IMR-90 (cell line): ENCODE measurements around the gene PRKN. TPM values are rescaled to one million over a fixed set of nuclear protein-coding genes. Genes with fewer than 3 reads are reported as not detected.

Source experiments
- ATAC-seq: fragments of 200-7000 bp; cut with Tn5 transposase; 2 replicates; pipeline ENCODE4 v1.9.1; 2020; ENCODE audit warnings: low read depth, mild to moderate bottlenecking, moderate library complexity
- BruUV-seq: library from RNA; stranded (reverse); fragments of 400-500 nt; replicated peaks from 2 replicates; lab custom pipeline; 2021; lab: Mats Ljungman, UMichigan
- CTCF ChIA-PET: fragments of 300-600 bp; formaldehyde crosslinking; extraction: SDS; loops from one replicate; lab custom pipeline; 2021; ENCODE audit warnings: antibody characterized with exemption; lab: Yijun Ruan, JAX
- POLR2A ChIA-PET: fragments of 300-600 bp; sonication (Branson Sonifier 250); formaldehyde crosslinking; loops from one replicate; lab custom pipeline; 2022; ENCODE audit warnings: antibody characterized with exemption; ENCODE audit not compliant: unreplicated experiment; lab: Charles Lee
- DNase-seq: peaks from one replicate; pipeline ENCODE4 v3.0.0; 2013
- H2AFZ ChIP-seq: replicated peaks from 2 replicates; pipeline ENCODE3; 2013; ENCODE audit warnings: low read length, mild to moderate bottlenecking; ENCODE audit not compliant: poor library complexity
- H2AK5ac ChIP-seq: 2 replicates; pipeline ENCODE4 v1.6.1; 2013; ENCODE audit warnings: low read depth, low read length, inconsistent platforms
- H2AK9ac ChIP-seq: replicated peaks from 2 replicates; pipeline ENCODE3; 2013; ENCODE audit warnings: mild to moderate bottlenecking, low read depth, low read length, moderate library complexity; ENCODE audit not compliant: poor library complexity
- H2BK120ac ChIP-seq: 2 replicates; pipeline ENCODE4 v1.6.1; 2013; ENCODE audit warnings: low read depth, low read length, inconsistent platforms
- H2BK15ac ChIP-seq: 3 replicates; pipeline ENCODE4 v1.6.1; 2013; ENCODE audit warnings: low read depth, low read length, inconsistent platforms
- H2BK20ac ChIP-seq: 2 replicates; pipeline ENCODE4 v1.6.1; 2013; ENCODE audit warnings: low read depth, mild to moderate bottlenecking, inconsistent platforms, low read length, moderate library complexity
- H2BK5ac ChIP-seq: 2 replicates; pipeline ENCODE4 v1.6.1; 2013; ENCODE audit warnings: mild to moderate bottlenecking, low read depth, low read length, inconsistent platforms; ENCODE audit not compliant: poor library complexity, severe bottlenecking
- H3K14ac ChIP-seq: replicated peaks from 2 replicates; pipeline ENCODE4 v1.6.1; 2013; ENCODE audit warnings: low read depth, low read length, inconsistent platforms
- H3K18ac ChIP-seq: 2 replicates; pipeline ENCODE4 v1.6.1; 2013; ENCODE audit warnings: low read depth, low read length, control low read depth
- H3K23ac ChIP-seq: 2 replicates; pipeline ENCODE4 v1.6.1; 2013; ENCODE audit warnings: low read depth, low read length, inconsistent platforms
- H3K27ac ChIP-seq: 2 replicates; pipeline ENCODE4 v1.5.1; 2013; ENCODE audit warnings: mild to moderate bottlenecking, control low read depth, low read length; ENCODE audit not compliant: insufficient read depth
- H3K27me3 ChIP-seq: 2 replicates; pipeline ENCODE4 v1.6.1; 2013; ENCODE audit warnings: low read length; ENCODE audit not compliant: control insufficient read depth, insufficient read depth
- H3K36me3 ChIP-seq: 2 replicates; pipeline ENCODE4 v1.6.1; 2013; ENCODE audit warnings: low read length, mixed read lengths; ENCODE audit not compliant: control insufficient read depth, insufficient read depth
- H3K4ac ChIP-seq: 2 replicates; pipeline ENCODE4 v1.6.1; 2013; ENCODE audit warnings: low read depth, low read length, inconsistent platforms
- H3K4me1 ChIP-seq: 2 replicates; pipeline ENCODE4 v1.6.1; 2013; ENCODE audit warnings: low read length, mixed read lengths; ENCODE audit not compliant: control insufficient read depth, insufficient read depth
- H3K4me2 ChIP-seq: 2 replicates; pipeline ENCODE4 v1.6.1; 2013; ENCODE audit warnings: low read depth, mild to moderate bottlenecking, control low read depth, low read length, moderate library complexity
- H3K4me3 ChIP-seq: 2 replicates; pipeline ENCODE4 v1.5.1; 2013; ENCODE audit warnings: low read depth, mild to moderate bottlenecking, control low read depth, low read length, moderate library complexity; ENCODE audit not compliant: insufficient read depth
- H3K56ac ChIP-seq: 2 replicates; pipeline ENCODE4 v1.6.1; 2013; ENCODE audit warnings: low read length, inconsistent platforms; ENCODE audit not compliant: insufficient read depth; ENCODE audit errors: extremely low read depth
- H3K79me1 ChIP-seq, 2 experiments: 2 replicates each; pipeline ENCODE4 v1.6.1; 2013; ENCODE audit warnings: low read length in 2 of 2, inconsistent platforms in 1 of 2, low read depth in 1 of 2
- H3K9ac ChIP-seq: 2 replicates; pipeline ENCODE4 v1.6.1; 2013; ENCODE audit warnings: low read depth, low read length, control low read depth
- H3K9me1 ChIP-seq: 2 replicates; pipeline ENCODE4 v1.6.1; 2013; ENCODE audit warnings: low read length, inconsistent platforms; ENCODE audit not compliant: insufficient read depth
- H3K9me3 ChIP-seq: 2 replicates; pipeline ENCODE4 v1.6.1; 2013; ENCODE audit warnings: low read length; ENCODE audit not compliant: control insufficient read depth, insufficient read depth
- H4K20me1 ChIP-seq: 2 replicates; pipeline ENCODE4 v1.6.1; 2013; ENCODE audit warnings: low read length, inconsistent platforms; ENCODE audit not compliant: insufficient read depth
- H4K5ac ChIP-seq: 2 replicates; pipeline ENCODE4 v1.6.1; 2013; ENCODE audit warnings: mild to moderate bottlenecking, low read depth, low read length, control low read depth
- H4K8ac ChIP-seq, 2 experiments: 2 replicates each; pipeline ENCODE4 v1.6.1; 2013; ENCODE audit warnings: low read depth in 2 of 2, low read length in 2 of 2, control low read depth in 1 of 2, inconsistent platforms in 1 of 2
- H4K91ac ChIP-seq: 2 replicates; pipeline ENCODE4 v1.6.1; 2013; ENCODE audit warnings: low read depth, low read length, inconsistent platforms; ENCODE audit not compliant: insufficient read depth
- BHLHE40 ChIP-seq: fragments of 150-350 bp; IDR thresholded peaks from 2 replicates; pipeline ENCODE4 v1.6.1; 2016; ENCODE audit warnings: mild to moderate bottlenecking, low read depth, low read length
- FOS ChIP-seq: fragments of 150-350 bp; IDR thresholded peaks from 2 replicates; pipeline ENCODE4 v1.6.1; 2016; ENCODE audit warnings: low read depth, low read length
- NFE2L2 ChIP-seq: fragments of 150-350 bp; IDR thresholded peaks from 2 replicates; pipeline ENCODE4 v1.6.1; 2016; ENCODE audit warnings: low read depth, mild to moderate bottlenecking, low read length
- POLR2A ChIP-seq: IDR thresholded peaks from 2 replicates; pipeline ENCODE4 v1.6.1; 2012; ENCODE audit warnings: mild to moderate bottlenecking, low read depth, low read length
- RAD21 ChIP-seq: IDR thresholded peaks from 2 replicates; pipeline ENCODE4 v1.6.1; 2012; ENCODE audit warnings: low read length, improper control_type of control experiment
- RCOR1 ChIP-seq: IDR thresholded peaks from 2 replicates; pipeline ENCODE4 v1.6.1; 2012; ENCODE audit warnings: mild to moderate bottlenecking, low read length, improper control_type of control experiment; ENCODE audit not compliant: insufficient replicate concordance
- RFX5 ChIP-seq: IDR thresholded peaks from 2 replicates; pipeline ENCODE4 v1.8.0; 2012; ENCODE audit warnings: low read depth, mild to moderate bottlenecking, low read length, moderate library complexity
- SMC3 ChIP-seq: fragments of 150-350 bp; IDR thresholded peaks from 2 replicates; pipeline ENCODE4 v1.6.1; 2016; ENCODE audit warnings: low read depth, mild to moderate bottlenecking, antibody characterized with exemption, low read length, moderate library complexity
- WGBS, 2 experiments: methylation state at CpG; one replicate each; pipeline versions ENCODE4 v1.1.5 to v1.1.7; 2013; ENCODE audit warnings: missing lambda C conversion rate in 2 of 2; ENCODE audit not compliant: insufficient read length in 1 of 2; ENCODE audit errors: extremely low coverage in 2 of 2; 5-methylcytosine and 5-hydroxymethylcytosine counted together
- dilution Hi-C: fragments of 300-500 bp; cut with HindIII; formaldehyde crosslinking; loops from one replicate; pipeline ENCODE4 v1.14.3; 2018; ENCODE audit warnings: low sequenced_read_pairs; ENCODE audit not compliant: unreplicated experiment
- in situ Hi-C: fragments of 300-500 bp; cut with MboI; formaldehyde crosslinking; loops from 3 replicates; pipeline ENCODE4 v1.14.3; 2019; ENCODE audit warnings: low sequenced_read_pairs, inconsistent platforms, mixed read lengths
- intact Hi-C: fragments of 100-400 bp; cut with micrococcal nuclease; formaldehyde crosslinking; loops from 2 replicates; pipeline ENCODE4 v1.10.0; 2022
- polyA plus RNA-seq, 3 experiments: library from polyadenylated mRNA; depleted of rRNA; stranded (reverse); fragments of >200 nt; gene quantifications; 2 replicates each; pipeline ENCODE4 v1.2.3, GENCODE V29; 2012; ENCODE audit warnings: low replicate concordance in 1 of 3
- total RNA-seq: library from RNA; depleted of rRNA; stranded (reverse); fragments of >200 nt; gene quantifications from 2 replicates; pipeline ENCODE4 v1.2.3, GENCODE V29; 2012
- TF ChIP-seq, protein P1 (sequence below): fragments of 150-350 bp; IDR thresholded peaks from 2 replicates; pipeline ENCODE4 v1.6.1; 2016; ENCODE audit warnings: low read depth, mild to moderate bottlenecking, low read length, moderate library complexity, borderline replicate concordance
- TF ChIP-seq, protein P2 (sequence below): conservative IDR thresholded peaks from 2 replicates; pipeline ENCODE4 v1.5.1; 2012; ENCODE audit warnings: mild to moderate bottlenecking, low read depth, low read length, improper control_type of control experiment
- TF ChIP-seq, protein P3 (sequence below): fragments of 150-350 bp; IDR thresholded peaks from 2 replicates; pipeline ENCODE4 v1.6.1; 2017; ENCODE audit warnings: mild to moderate bottlenecking, antibody characterized with exemption, low read length, low read depth

Gene PRKN
- total and polyA plus RNA-seq, 2 of the 4 experiments (the other 2 are of a cell fraction) = 0.15 to 0.18 TPM

DNA sequence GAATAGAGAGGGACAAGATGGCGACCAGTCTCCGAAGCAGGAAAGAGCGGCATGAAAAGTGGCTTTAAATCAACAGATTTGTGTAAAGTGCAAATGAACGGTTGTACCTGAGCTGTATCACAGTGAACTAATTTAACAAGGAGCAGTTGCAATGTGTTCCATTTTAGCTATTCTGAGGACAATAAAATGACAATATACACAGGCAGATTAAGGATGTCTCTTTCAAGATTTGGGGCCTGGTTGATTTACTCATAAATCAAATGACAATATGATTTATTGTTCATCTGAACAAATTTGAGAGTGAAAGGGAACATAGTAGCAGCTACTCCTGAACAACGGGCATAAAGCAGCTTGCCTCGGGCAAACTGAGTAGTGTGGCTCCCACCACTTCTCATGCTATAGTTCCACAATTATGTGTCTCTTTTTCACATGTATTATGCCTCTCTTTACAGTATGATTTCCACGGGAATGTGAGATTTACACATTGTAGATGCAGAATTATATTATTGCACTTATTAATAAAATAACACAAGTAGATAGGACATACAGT, 1249.6 kb downstream of the PRKN start:
- ChIA-PET CTCF (no interaction called here), POLR2A (no interaction called here)
- no TSS peak for BruUV-seq
- H3K9ac ChIP-seq = no peak overlapping the region
- in situ Hi-C loops = no loop called here
- no peak overlapping the region for H2AK5ac ChIP-seq
- ATAC-seq = no peak
- H3K9me1 ChIP-seq = no peaks in the 10 kb centered on the region
- WGBS, 2 experiments = 80% methylated on average over 1 of the region's 7 CpGs; no CpG with 5 or more reads in 1 of the 2 experiments
- no peaks in the 10 kb centered on the region for H4K20me1 ChIP-seq
- H3K9me3 ChIP-seq = peaks cover 7% of the 10 kb centered on the region
- no peak overlapping the region for H4K91ac ChIP-seq
- no peak overlapping the region for H2AK9ac ChIP-seq
- no peaks in the 10 kb centered on the region for H3K4me1 ChIP-seq
- H2BK5ac ChIP-seq = no peak overlapping the region
- H3K36me3 ChIP-seq = no peaks in the 10 kb centered on the region
- no peak overlapping the region for H4K8ac ChIP-seq
- no peak overlapping the region for H3K4ac ChIP-seq
- H2BK120ac ChIP-seq = no peak overlapping the region
- no peak overlapping the region for H3K14ac ChIP-seq
- no peak overlapping the region for H2BK20ac ChIP-seq
- H3K27ac ChIP-seq = no peak overlapping the region
- no peak overlapping the region for H3K56ac ChIP-seq
- no peak for TF ChIP-seq BHLHE40
- TF ChIP-seq SMC3 = no peak
- TF ChIP-seq POLR2A = no peak
- TF ChIP-seq, protein P1, sequence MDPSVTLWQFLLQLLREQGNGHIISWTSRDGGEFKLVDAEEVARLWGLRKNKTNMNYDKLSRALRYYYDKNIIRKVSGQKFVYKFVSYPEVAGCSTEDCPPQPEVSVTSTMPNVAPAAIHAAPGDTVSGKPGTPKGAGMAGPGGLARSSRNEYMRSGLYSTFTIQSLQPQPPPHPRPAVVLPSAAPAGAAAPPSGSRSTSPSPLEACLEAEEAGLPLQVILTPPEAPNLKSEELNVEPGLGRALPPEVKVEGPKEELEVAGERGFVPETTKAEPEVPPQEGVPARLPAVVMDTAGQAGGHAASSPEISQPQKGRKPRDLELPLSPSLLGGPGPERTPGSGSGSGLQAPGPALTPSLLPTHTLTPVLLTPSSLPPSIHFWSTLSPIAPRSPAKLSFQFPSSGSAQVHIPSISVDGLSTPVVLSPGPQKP = no peak
- TF ChIP-seq RCOR1 = no peak
- no peak for TF ChIP-seq NFE2L2
- no peak for TF ChIP-seq RFX5
- TF ChIP-seq, protein P2, sequence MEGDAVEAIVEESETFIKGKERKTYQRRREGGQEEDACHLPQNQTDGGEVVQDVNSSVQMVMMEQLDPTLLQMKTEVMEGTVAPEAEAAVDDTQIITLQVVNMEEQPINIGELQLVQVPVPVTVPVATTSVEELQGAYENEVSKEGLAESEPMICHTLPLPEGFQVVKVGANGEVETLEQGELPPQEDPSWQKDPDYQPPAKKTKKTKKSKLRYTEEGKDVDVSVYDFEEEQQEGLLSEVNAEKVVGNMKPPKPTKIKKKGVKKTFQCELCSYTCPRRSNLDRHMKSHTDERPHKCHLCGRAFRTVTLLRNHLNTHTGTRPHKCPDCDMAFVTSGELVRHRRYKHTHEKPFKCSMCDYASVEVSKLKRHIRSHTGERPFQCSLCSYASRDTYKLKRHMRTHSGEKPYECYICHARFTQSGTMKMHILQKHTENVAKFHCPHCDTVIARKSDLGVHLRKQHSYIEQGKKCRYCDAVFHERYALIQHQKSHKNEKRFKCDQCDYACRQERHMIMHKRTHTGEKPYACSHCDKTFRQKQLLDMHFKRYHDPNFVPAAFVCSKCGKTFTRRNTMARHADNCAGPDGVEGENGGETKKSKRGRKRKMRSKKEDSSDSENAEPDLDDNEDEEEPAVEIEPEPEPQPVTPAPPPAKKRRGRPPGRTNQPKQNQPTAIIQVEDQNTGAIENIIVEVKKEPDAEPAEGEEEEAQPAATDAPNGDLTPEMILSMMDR = no peak
- TF ChIP-seq, protein P3, sequence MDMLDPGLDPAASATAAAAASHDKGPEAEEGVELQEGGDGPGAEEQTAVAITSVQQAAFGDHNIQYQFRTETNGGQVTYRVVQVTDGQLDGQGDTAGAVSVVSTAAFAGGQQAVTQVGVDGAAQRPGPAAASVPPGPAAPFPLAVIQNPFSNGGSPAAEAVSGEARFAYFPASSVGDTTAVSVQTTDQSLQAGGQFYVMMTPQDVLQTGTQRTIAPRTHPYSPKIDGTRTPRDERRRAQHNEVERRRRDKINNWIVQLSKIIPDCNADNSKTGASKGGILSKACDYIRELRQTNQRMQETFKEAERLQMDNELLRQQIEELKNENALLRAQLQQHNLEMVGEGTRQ = no peak
- TF ChIP-seq RAD21 = no peak
- TF ChIP-seq FOS = no peak
- intact Hi-C loops = no loop called here
- H3K27me3 ChIP-seq = no peaks in the 10 kb centered on the region
- no peaks in the 10 kb centered on the region for H3K79me1 ChIP-seq
- H2AFZ ChIP-seq = no peak overlapping the region
- dilution Hi-C loops = no loop called here
- no peak for DNase-seq
- H3K4me2 ChIP-seq = no peak overlapping the region
- no peak overlapping the region for H3K23ac ChIP-seq
- H2BK15ac ChIP-seq = no peak overlapping the region
- no peak overlapping the region for H3K18ac ChIP-seq
- no peak overlapping the region for H4K5ac ChIP-seq
- no peak overlapping the region for H3K4me3 ChIP-seq
